Activated naive CD8-positive, alpha-beta T cell (primary cell): Measurements from ENCODE around the gene AMDHD1.
A peak's percentile ranks its signal among the peaks of the same experiment; 100 is the strongest.

Experiments
- H3K27ac Mint-ChIP-seq: one replicate; pipeline ENCODE4 v1.8.0; 2021; ENCODE audit warnings: mixed read lengths
- H3K27me3 Mint-ChIP-seq: one replicate; pipeline ENCODE4 v1.8.0; 2021; ENCODE audit warnings: mixed read lengths
- H3K36me3 Mint-ChIP-seq: one replicate; pipeline ENCODE4 v1.8.0; 2021; ENCODE audit warnings: mixed read lengths
- H3K4me1 Mint-ChIP-seq: one replicate; pipeline ENCODE4 v1.8.0; 2021; ENCODE audit warnings: low read depth, mixed read lengths
- H3K4me3 Mint-ChIP-seq: one replicate; pipeline ENCODE4 v1.8.0; 2021; ENCODE audit warnings: mild to moderate bottlenecking, mixed read lengths
- H3K9me3 Mint-ChIP-seq: one replicate; pipeline ENCODE4 v1.8.0; 2021; ENCODE audit warnings: low read depth, mixed read lengths

Gene AMDHD1, protein sequence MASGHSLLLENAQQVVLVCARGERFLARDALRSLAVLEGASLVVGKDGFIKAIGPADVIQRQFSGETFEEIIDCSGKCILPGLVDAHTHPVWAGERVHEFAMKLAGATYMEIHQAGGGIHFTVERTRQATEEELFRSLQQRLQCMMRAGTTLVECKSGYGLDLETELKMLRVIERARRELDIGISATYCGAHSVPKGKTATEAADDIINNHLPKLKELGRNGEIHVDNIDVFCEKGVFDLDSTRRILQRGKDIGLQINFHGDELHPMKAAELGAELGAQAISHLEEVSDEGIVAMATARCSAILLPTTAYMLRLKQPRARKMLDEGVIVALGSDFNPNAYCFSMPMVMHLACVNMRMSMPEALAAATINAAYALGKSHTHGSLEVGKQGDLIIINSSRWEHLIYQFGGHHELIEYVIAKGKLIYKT

DNA sequence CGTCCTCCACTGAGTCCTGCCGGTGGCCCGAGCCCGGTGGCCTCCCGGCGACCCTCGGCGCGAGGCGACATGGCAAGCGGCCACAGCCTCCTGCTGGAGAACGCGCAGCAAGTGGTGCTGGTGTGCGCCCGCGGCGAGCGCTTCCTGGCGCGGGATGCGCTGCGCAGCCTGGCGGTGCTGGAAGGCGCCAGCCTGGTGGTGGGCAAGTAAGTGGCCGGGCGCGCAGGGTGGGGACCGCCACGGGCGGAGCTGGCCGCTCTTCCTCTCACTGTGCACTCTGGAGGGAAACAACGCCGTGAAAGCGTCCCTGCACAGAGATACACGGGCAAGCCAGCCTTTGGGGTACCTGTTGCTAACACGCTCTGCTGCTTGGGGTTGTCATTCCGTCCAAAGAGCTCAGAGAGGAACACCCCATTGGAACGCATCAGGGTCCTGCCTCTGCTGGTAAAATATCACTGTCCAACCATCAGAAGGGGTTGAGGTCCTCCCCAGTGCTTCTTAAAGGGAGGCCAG lies at the start of gene AMDHD1:
Gene AMDHD1, plus strand, starts transcription at position 2 of the 513 bp plus-strand sequence. Its CDS starts 68 bp downstream, at position 70.
- Mint-ChIP-seq H3K27ac (peak within 1 kb of the TSS; percentile 92), H3K4me3 (peak within 1 kb of the TSS; percentile 96), H3K9me3 (no peaks in the 10 kb centered on the region), H3K27me3 (no peaks in the 10 kb centered on the region), H3K4me1 (peaks cover 9% of the 10 kb centered on the region), H3K36me3 (no peaks in the 10 kb centered on the region)

DNA sequence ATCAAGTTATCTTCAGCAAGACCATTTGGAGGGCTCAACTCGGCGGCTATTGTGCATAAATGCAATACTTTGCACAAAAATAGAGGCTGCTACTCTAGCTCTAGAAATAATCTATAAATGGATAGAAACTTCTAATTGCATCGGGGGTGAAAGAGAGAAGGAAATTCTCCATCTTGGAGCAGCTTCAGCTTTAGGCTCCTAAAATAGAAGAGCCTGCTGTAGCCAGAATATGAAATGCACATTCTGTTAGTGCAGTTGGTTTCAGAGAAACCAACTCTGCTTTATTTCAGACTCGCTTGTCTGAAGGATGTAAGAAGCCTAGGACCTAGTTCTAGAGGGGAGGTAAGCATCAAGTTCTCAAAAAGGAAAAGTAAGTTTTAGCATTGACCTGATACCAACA lies 46.3 kb upstream of the AMDHD1 start:
- Mint-ChIP-seq H3K4me3 (no peak overlapping the region), H3K4me1 (no peaks in the 10 kb centered on the region), H3K27ac (no peak overlapping the region)

DNA sequence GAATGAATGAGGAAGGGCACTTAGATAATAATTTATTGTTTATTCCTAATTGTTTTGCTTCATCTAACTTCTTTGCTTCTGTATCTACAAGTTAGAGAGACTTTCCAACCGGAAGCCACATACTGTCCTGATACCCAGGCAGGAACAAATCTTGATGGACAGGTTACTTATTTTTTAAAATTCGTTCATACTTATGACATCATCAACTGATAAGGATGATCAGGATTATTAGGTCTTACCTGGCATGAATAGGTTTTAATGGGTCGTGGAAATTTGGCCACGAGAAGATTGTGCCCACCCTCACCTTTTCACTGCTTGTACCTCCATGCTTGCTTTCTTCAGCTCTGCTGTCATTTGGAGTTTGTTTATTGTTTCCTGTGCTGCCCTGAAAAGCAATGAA lies 45.0 kb upstream of the AMDHD1 start:
- Mint-ChIP-seq H3K9me3 (no peaks in the 10 kb centered on the region), H3K4me1 (no peaks in the 10 kb centered on the region), H3K36me3 (no peaks in the 10 kb centered on the region), H3K27ac (no peak overlapping the region), H3K27me3 (peaks cover 10% of the 10 kb centered on the region), H3K4me3 (no peak overlapping the region)

More for the DNA sequence above, 46.3 kb upstream of the AMDHD1 start:
- H3K36me3 Mint-ChIP-seq, result no peaks in the 10 kb centered on the region
- H3K9me3 Mint-ChIP-seq, result no peaks in the 10 kb centered on the region
- peaks cover 8% of the 10 kb centered on the region for H3K27me3 Mint-ChIP-seq

DNA sequence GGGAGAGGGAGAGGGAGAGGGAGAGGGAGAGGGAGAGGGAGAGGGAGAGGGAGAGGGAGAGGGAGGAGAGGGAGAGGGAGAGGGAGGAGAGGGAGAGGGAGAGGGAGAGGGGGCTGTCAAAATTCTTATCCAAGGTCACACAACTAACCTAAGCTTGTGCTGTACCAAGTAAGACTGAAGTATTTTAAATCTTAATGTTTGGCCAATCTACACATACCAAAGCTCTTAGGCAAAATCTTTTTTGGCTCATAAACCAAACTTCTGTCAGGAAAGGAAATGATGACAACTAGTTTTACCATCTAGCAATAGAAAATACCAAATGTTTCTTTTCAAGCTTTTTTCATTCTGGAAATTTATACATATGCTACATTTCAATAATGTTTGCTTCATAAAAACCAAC lies 34.6 kb upstream of the AMDHD1 start:
- no peaks in the 10 kb centered on the region for H3K36me3 Mint-ChIP-seq
- no peak overlapping the region for H3K4me3 Mint-ChIP-seq
- peaks cover 12% of the 10 kb centered on the region for H3K27me3 Mint-ChIP-seq
- no peaks in the 10 kb centered on the region for H3K9me3 Mint-ChIP-seq
- no peaks in the 10 kb centered on the region for H3K4me1 Mint-ChIP-seq
- no peak overlapping the region for H3K27ac Mint-ChIP-seq

DNA sequence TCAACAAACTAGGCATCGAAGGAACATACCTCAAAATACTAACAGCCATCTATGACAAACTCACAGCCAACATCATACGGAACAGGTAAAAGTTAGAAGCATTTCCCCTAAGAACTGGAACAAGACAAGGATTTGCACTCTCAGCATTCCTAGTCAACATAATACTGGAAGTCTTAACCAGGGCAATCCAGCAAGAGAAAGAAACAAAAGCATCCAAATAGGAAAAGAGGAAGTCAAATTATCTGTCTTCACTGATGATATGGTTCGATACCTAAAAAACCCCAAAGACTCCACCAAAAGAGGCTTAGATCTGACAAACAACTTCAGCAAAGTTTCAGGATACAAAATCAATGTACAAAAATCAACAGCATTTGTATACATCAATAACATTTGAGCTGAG lies 33.3 kb upstream of the AMDHD1 start:
- Mint-ChIP-seq H3K27me3 (peaks cover 10% of the 10 kb centered on the region), H3K4me3 (no peak overlapping the region), H3K4me1 (no peaks in the 10 kb centered on the region)

DNA sequence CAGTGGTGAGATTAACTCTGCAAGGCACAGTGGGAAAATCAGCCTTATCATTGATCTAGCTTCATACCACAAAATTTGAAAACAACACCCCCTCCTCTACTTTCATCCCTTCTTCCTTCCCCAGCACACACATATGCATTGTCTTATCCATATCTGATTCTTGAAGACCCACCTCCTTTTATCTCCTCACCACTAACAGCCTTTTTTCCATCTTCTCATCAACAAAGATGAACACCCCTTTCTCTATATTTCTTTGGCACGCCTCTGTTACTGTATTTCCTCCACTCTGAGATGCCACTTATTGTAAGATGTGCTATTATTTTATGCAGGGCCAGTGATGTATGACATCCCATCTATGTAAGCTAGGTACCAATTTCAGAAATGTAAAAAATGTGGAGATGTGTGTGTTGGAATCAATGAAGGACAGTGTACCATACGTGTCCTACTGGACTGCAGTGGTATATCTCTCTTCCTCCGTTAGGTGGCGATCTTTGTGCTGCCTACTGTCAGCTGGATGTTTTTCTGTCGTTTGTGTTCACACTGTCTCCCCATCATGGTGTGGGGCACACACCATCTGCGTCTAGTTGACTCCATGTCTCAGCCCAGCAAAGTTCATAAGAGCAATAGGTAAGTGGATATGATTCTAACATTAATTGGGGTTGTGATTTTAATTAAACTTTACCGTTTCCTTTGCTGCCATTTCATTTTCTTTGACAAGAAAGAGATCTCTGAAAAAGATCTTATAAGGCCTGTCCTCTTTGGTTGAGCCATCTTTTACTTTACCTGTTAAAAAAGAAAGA lies 24.7 kb upstream of the AMDHD1 start:
- no peaks in the 10 kb centered on the region for H3K9me3 Mint-ChIP-seq

More for the DNA sequence above, 33.3 kb upstream of the AMDHD1 start:
- H3K36me3 Mint-ChIP-seq, result no peaks in the 10 kb centered on the region
- no peaks in the 10 kb centered on the region for H3K9me3 Mint-ChIP-seq
- H3K27ac Mint-ChIP-seq, result no peak overlapping the region

DNA sequence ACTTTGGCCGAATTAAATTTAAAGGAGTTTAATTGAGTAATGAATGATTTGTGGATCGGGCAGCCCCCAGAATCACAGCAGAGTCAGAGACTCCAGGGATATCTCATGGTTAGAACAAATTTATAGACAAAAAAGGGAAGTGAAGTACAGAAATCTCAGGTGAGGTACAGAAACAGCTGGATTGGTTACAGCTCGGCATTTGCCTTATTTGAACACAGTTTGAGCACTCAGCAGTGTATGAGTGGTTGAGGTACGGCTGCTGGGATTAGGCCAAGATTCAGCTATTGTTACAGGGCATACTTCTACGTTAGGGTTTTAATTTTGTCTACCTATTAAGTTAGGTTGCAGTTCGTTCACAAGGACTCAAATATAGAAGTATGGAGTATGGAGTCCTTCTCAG lies 24.0 kb upstream of the AMDHD1 start:
- Mint-ChIP-seq H3K4me3 (no peak overlapping the region), H3K4me1 (no peaks in the 10 kb centered on the region), H3K27me3 (no peaks in the 10 kb centered on the region), H3K36me3 (no peaks in the 10 kb centered on the region), H3K9me3 (no peaks in the 10 kb centered on the region), H3K27ac (no peak overlapping the region)

More for the DNA sequence above, 24.7 kb upstream of the AMDHD1 start:
- no peaks in the 10 kb centered on the region for H3K4me1 Mint-ChIP-seq
- H3K27me3 Mint-ChIP-seq, result no peaks in the 10 kb centered on the region
- no peak overlapping the region for H3K4me3 Mint-ChIP-seq
- no peak overlapping the region for H3K27ac Mint-ChIP-seq
- no peaks in the 10 kb centered on the region for H3K36me3 Mint-ChIP-seq

DNA sequence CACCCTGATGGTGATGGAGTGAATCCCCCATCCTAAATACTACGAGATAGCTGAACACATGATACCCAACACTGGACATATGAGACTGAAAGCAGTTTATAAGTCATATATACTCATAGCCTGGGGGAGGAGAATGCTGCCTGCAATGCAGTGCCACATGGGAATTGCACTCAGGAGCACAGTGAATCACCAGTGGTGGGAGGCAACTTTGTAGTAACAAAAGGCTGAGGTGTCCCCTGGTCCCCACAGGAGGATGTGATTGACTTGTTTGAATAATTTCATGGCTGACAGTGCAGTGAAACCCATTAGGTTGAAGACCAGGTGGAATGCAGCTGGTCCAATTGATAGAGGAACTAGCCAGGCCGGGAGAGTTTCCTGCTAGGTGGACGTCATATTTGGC lies 20.9 kb upstream of the AMDHD1 start:
- Mint-ChIP-seq H3K9me3 (no peaks in the 10 kb centered on the region), H3K27ac (no peak overlapping the region), H3K4me1 (no peaks in the 10 kb centered on the region)

DNA sequence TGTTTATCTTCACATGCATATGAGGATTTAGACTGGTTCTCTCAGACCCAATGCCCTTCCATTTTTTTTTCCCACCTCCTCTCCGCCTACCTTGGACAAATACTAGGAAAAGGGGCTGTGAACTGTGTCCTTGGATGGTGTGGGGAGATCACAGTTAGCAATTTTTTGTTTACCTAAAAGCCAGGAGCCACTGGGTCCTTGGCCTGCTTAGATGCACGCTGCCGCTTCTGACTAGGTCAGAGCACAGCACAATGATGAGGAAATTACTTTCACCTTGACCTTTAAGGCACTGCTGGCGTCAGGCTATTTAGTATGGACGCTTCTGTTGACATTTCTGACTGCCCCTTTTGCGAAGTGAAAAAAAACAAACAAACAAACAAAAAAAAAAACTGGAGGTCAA lies 2.6 kb upstream of the AMDHD1 start:
- Mint-ChIP-seq H3K4me3 (no peak overlapping the region), H3K4me1 (peaks cover 9% of the 10 kb centered on the region), H3K36me3 (no peaks in the 10 kb centered on the region), H3K9me3 (no peaks in the 10 kb centered on the region), H3K27me3 (no peaks in the 10 kb centered on the region), H3K27ac (no peak overlapping the region)

More for the DNA sequence above, 20.9 kb upstream of the AMDHD1 start:
- no peak overlapping the region for H3K4me3 Mint-ChIP-seq
- H3K27me3 Mint-ChIP-seq, result no peaks in the 10 kb centered on the region
- H3K36me3 Mint-ChIP-seq, result no peaks in the 10 kb centered on the region

DNA sequence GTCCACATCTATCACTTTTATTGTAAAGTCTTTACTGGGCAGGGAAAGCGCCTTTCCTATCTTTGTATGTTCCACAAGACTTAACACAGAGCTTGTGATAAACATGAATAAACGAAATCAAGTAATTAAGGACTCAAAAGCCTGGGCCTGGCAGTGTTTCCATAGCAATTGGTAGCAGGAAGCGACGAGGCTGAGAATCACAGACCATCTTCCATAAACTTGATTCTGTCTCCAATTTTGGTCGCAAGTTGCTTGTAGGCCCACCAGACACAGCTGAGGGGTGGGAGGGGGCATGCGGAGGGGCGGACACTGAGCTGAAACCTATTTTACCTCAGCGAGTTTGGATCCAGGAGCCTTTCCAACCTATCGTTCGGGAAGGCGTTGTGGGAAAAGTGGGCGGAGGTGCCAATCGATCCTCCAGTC lies 1.0 kb upstream of the AMDHD1 start:
- H3K9me3 Mint-ChIP-seq, result no peaks in the 10 kb centered on the region
- no peaks in the 10 kb centered on the region for H3K36me3 Mint-ChIP-seq
- H3K4me3 Mint-ChIP-seq, result peak overlapping the region; percentile 96
- peaks cover 9% of the 10 kb centered on the region for H3K4me1 Mint-ChIP-seq
- peak overlapping the region; percentile 58 for H3K27ac Mint-ChIP-seq
- no peaks in the 10 kb centered on the region for H3K27me3 Mint-ChIP-seq

DNA sequence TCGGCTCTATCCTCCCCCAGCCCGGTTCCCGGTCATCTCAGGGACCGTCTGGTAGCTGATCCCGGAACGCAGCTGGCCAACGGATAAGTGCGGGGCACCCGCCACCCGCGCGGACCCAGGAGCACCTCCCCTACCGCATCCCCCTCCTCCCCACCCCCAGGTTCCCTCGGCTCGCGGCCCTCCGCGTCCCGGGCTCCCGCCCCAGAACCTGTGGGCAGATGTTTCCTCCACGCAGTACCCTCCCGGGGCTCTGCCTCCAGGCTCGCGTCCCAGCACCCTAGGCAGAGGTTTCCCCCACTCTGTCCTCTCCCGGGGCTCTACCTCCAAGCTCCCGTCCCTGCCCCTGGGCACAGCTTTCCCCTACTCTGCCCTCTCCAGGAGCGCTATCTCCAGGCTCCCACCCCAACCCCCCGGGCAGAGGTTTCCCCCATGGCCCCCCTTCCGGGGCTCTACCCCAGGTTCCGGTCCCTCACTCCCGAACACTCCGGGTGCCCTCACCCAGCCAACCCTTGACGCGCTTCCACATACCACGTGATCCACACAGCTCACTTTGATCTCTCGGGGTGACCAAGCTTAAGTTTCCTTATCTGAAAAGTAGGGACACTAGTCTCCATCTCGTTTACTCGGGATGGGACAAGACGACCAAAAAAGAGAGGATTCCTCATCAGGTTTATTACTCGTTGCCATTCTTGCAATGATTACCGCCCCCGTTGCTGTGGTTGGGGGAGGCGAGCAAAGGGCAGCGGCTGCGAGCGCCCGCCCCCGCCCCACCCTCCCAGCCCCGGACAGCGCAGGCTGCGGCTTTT lies 404 bp upstream of the AMDHD1 start, which contains the start of gene CCDC38:
Gene CCDC38, minus strand, starts transcription at position 91 of the 806 bp plus-strand sequence. CDS start 6,105 bp downstream, outside the sequence.
- Mint-ChIP-seq H3K36me3 (no peaks in the 10 kb centered on the region), H3K4me1 (peaks cover 9% of the 10 kb centered on the region), H3K27me3 (no peaks in the 10 kb centered on the region), H3K27ac (peak within 1 kb of the TSS; percentile 92), H3K4me3 (peak within 1 kb of the TSS; percentile 96), H3K9me3 (no peaks in the 10 kb centered on the region)

DNA sequence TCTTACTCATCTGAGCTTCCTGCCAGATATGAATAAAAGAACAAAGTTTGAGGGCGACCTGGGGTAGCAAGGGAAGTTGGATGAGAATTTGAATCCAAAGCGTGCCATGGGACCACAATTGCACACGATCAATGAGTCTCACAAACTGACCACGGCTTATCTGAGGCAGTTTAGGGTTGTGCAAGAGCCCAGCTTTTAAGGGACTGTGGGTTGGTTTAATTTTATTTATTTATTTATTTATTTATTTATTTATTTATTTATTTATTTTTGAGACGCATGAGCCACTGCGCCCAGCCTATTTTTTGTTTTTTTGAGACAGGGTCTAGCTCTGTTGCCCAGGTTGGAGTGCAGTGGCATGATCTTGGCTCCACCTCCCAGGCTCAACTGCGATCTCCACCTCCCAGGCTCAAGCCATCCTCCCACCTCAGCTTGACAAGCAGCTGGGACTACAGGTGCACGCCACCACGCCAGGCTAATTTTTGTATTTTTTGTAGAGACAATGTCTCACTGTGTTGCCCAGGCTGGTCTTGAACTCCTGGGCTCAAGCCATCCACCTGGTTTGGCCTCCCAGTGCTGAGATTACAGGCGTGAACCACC lies 1.1 kb downstream of the AMDHD1 start:
- no peaks in the 10 kb centered on the region for H3K36me3 Mint-ChIP-seq
- H3K9me3 Mint-ChIP-seq, result no peaks in the 10 kb centered on the region
- no peak overlapping the region for H3K27ac Mint-ChIP-seq
- peaks cover 9% of the 10 kb centered on the region for H3K4me1 Mint-ChIP-seq
- H3K27me3 Mint-ChIP-seq, result no peaks in the 10 kb centered on the region
- H3K4me3 Mint-ChIP-seq, result peak overlapping the region; percentile 96

DNA sequence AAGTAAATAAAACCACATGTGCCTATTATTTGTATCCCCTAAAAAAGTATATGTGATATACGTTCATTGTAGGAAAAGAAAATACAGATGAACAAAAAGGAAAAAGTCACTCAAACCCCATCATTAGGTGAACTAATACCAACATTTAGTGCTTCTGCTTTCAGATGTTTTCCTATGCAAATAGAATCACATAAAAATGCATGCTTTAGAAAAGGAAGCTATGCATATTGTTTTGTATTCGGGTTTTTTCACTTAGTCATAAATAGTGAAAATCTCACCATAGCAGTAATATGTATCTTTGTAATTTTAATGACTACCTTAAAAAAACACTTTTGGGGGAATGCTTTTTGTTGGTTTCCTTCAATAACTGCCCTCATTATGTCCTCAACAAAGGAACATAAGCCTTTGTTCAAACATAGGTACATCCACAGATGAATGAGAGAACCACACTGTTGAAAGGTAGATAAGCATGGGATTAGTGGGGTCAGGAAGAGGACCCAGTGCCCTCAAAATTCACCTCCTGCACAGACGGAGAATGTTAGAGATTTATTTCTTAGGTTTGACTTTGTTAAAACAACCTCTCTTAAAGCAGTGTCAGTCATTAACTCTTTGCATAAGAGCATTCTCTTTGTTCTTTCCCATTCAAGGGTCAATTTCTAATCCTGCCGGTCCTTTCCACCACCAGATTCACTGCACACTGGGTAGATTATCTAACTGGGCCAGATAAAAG lies 6.5 kb downstream of the AMDHD1 start:
- H3K27ac Mint-ChIP-seq, result no peak overlapping the region
- no peak overlapping the region for H3K4me3 Mint-ChIP-seq
- no peaks in the 10 kb centered on the region for H3K9me3 Mint-ChIP-seq
- no peaks in the 10 kb centered on the region for H3K4me1 Mint-ChIP-seq
- H3K27me3 Mint-ChIP-seq, result no peaks in the 10 kb centered on the region
- no peaks in the 10 kb centered on the region for H3K36me3 Mint-ChIP-seq
